ENCODE data around the gene STARD10.

DNA sequence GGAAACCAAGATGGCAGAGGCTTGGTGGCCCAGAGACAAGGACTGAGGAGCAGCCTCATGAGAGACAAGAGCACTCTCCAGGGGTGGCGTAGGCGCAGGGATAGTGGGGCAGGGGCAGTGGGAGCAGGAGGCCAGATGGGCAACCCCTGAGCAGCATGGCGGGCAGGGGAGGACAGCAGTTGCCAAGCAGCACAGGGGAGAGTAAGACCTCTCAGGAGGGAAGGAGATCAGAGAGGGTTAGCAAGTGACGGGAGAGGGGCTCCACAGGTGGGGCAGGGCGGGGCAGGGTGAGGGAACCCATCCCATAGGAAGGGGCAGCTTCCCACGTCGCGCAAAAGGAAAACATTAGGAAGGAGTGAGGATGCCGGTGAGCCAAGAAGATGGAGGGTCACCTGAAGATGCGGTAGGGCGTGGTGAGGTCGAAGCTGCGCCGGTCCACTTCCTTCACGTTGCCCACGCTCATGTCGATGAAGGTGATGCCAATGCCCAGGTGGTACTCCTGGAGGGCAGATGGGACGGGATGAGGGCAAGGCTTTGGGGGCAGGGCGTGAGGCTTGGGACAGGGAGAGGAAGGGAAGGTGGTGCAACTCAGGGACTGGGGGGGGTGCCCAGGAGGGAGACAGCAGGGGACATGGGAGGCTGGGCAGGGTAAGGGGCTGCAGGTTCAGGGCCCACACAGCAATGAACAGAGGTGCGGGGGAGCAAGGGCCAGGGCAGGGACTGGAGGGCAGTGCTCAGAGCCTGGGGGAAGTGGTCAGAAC, 84.2 kb downstream of the STARD10 start:
- TF ChIP-seq, protein P1, sequence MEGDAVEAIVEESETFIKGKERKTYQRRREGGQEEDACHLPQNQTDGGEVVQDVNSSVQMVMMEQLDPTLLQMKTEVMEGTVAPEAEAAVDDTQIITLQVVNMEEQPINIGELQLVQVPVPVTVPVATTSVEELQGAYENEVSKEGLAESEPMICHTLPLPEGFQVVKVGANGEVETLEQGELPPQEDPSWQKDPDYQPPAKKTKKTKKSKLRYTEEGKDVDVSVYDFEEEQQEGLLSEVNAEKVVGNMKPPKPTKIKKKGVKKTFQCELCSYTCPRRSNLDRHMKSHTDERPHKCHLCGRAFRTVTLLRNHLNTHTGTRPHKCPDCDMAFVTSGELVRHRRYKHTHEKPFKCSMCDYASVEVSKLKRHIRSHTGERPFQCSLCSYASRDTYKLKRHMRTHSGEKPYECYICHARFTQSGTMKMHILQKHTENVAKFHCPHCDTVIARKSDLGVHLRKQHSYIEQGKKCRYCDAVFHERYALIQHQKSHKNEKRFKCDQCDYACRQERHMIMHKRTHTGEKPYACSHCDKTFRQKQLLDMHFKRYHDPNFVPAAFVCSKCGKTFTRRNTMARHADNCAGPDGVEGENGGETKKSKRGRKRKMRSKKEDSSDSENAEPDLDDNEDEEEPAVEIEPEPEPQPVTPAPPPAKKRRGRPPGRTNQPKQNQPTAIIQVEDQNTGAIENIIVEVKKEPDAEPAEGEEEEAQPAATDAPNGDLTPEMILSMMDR (conservative IDR thresholded peaks at IDR 0.05; ENCODE audit: low read length), result no peak
- TF ChIP-seq EZH2phosphoT487 (IDR thresholded peaks at IDR 0.05; ENCODE audit: borderline replicate concordance, low read depth, low read length), result no peak

Measured in OCI-LY7 (cell line).